AG08396 (cell line): Measurements from ENCODE around the gene CPT1A.
"Not testable (repeated sequence)": the region's sequence is repeated elsewhere in the genome, so short reads cannot be mapped to it uniquely, and the experiment has no call there.

ENCODE experiments used
- DNase-seq: peaks from one replicate; pipeline ENCODE4 v3.0.0; 2012; ENCODE audit warnings: low spot score, mixed read lengths

The CPT1A gene

GRCh38 chr11:68841718-68842426 is at the start of gene CPT1A:
Gene CPT1A (minus strand): TSS chr11:68841916. CDS start chr11:68815474, 26,442 bp downstream.
- peak; percentile 94 for DNase-seq

- DNase-seq = peak; percentile 89
Observed at GRCh38 chr11:68890490-68891231, 48.9 kb upstream of the CPT1A start.

DNA sequence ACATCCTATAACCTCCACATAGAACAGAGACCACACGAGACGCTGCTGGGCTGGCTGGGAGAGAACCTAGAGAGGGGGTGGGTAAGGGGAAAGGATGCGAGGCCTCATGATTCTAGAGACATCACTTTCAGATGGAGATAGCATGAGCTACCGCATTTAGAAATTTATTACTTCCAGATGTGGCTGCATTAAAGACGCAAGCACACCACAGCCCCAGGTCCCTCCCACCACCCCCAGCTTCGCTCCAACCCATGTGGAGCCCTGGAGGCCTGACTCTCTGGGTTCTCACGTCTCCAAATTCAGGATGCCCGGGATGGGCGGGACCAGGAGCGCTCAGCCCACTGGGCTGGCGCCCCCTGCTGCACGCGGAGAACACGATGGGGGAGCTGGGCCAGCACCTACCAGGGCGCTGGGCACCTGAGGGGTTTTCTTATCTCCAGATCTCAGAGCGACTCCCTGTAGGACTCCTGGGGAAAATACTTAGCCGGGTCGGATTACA is 48.3 kb upstream of the CPT1A start:
- peak; percentile 80 for DNase-seq

GRCh38 chr11:68884827-68885226 is 43.1 kb upstream of the CPT1A start:
- not testable (repeated sequence) for DNase-seq

DNA sequence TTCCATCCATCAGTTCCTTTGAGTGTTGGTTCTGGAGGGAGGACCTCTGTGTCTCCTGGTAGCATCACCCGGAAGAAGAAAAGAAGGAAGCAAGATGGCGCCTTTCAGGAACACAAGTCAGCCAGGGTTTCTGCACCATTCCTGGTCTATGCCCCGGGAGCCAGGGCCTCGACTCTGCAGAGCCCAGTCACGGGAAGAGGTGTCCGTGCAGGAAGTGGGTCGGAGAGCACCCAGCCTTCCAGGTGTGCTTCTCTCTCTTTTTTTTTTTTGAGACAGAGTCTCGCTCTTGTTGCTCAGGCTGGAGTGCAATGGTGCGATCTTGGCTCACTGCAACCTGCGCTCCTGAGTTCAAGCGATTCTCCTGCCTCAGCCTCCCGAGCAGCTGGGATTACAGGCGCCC is 40.7 kb upstream of the CPT1A start:
- no peak for DNase-seq

GRCh38 chr11:68881320-68881719 is 39.6 kb upstream of the CPT1A start:
- no peak for DNase-seq

- DNase-seq = no peak
Observed at GRCh38 chr11:68880851-68881250, 39.1 kb upstream of the CPT1A start.

DNA sequence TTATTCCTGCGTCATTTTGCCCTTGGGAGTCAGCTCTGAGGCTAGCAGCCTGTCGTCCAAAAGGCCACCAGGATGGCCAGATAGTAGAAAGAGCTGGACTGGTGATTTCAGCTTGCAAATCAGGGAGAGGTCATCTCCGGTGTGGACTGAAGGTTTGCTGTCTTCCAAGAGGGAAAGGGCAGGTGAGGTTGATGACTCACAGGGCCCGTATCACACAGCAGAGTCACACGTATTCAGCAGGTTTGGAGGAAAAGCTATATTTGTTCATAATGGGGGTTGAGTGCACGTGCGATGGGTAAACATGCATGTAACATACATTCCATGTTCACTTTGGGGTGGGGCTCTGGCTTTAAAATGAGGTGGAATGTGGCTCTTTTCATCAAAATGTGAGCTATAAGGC is 36.3 kb upstream of the CPT1A start:
- no peak for DNase-seq

GRCh38 chr11:68872216-68873003 is 30.7 kb upstream of the CPT1A start:
- DNase-seq = no peak

GRCh38 chr11:68870470-68870869 is 28.8 kb upstream of the CPT1A start:
- DNase-seq = no peak

DNA sequence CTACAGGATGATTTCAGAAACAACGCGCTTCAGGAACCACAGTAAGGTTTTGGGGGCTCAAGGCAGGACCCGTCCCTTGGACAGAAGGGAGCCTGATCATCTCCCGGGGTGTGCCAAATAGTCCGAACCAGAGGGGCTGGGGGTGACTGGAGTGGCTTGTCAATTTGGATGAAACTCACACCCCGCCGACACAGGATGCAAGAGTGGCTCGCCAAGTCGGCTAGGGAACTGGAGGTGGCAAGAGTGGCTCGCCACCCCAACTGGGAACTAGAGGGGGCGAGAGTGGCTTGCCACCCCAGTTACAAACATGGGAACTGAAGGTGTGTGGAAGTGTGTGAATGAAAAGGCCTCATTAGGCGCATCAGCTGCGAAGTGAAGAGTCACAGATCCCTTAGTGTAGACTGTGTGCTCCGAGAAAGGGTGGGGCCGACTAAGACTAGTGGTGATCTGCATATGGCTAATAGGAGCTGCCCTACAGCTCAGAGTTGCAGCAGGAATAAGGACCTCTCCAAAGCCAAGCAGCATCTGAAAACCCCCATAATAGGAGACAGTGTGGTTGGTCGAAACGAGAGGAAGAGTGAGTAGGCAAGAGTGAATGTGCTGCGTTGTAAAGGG is 26.6 kb upstream of the CPT1A start:
- no peak for DNase-seq

DNA sequence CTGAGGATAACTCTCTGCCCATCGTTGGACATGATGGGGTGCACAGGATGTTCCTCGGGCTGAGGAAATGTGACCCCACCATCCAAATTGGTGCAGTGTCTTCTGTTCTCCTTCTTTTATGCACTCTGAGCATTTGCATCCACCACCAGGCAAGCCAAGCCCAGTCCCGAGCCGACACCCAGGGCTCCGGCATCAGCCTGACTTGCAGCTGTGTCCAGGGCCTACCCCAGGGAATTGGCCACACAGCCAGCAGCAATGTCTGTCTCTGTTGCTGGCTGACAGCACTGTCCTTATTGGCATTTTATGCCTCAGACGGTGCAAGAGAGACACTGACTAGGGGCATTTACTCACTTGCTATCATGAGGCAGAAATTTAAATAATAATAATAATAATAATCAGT is 25.4 kb upstream of the CPT1A start:
- no peak for DNase-seq

GRCh38 chr11:68865241-68865640 is 23.5 kb upstream of the CPT1A start:
- DNase-seq = no peak

- DNase-seq = no peak
Observed at GRCh38 chr11:68863553-68864265, 22.0 kb upstream of the CPT1A start.

DNA sequence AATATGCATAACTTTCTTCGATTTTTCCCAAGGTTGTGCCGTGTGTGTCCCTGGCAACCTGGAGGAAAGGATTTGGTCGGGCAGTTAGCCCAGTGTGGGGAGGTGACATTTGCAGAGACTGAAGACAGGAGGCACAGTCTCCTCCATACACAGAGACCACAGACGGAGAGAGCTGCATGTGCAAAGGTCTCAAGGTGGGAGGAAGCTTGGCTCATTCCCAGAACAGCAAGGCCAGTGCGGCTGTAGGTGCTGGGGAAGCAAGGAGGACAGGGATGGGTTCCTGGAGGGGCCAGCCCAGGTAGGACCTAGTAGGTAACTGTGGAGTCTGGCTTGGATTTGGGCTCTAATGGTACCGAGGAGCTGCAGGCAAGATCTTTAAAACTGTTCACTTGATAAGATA is 20.7 kb upstream of the CPT1A start:
- DNase-seq = no peak

DNA sequence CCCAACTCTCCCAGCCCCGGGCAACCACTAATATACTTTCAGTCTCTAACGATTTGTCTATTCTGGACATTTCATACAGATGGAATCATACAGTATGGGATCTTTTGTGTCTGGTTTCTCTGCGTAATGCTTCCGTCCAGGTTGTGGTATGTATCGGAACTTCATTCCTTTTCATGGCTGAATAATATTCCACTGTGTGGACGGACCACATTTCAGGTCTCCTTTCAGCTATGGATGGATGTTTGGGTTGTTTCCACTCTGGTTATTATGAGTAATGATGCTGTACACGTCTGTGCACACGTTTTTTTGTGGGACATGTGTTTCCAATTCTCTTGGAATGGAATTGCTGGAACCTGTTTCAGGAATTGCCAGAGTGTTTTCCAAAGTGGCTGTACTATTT is 17.4 kb upstream of the CPT1A start:
- no peak for DNase-seq

DNA sequence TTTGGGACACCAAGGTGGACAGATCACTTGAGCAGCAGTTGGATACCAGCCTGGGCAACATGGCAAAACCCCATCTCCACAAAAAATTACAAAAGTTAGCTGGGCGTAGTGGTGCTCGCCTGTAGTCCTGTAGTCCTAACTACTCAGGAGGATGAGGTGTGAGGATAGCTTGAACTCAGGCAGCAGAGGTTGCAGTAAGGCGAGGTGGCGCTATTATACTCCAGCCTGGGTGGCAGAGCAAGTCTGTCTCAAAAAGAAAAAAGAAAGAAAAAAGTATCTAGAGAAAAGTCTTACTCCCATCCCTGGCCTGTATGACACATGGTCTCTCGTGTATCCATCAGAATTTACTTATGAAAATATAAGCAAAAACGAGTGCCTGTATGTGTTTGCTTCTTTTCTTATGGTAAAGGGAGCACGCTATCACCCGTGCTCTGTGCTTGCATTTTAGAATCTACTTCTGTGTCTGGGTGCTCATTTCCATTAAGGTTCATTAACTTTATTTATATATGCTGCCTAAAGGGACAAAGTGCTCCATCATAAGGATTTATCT is 15.4 kb upstream of the CPT1A start:
- DNase-seq = no peak

- not testable (repeated sequence) for DNase-seq
Observed at GRCh38 chr11:68856425-68857030, 14.8 kb upstream of the CPT1A start.

DNA sequence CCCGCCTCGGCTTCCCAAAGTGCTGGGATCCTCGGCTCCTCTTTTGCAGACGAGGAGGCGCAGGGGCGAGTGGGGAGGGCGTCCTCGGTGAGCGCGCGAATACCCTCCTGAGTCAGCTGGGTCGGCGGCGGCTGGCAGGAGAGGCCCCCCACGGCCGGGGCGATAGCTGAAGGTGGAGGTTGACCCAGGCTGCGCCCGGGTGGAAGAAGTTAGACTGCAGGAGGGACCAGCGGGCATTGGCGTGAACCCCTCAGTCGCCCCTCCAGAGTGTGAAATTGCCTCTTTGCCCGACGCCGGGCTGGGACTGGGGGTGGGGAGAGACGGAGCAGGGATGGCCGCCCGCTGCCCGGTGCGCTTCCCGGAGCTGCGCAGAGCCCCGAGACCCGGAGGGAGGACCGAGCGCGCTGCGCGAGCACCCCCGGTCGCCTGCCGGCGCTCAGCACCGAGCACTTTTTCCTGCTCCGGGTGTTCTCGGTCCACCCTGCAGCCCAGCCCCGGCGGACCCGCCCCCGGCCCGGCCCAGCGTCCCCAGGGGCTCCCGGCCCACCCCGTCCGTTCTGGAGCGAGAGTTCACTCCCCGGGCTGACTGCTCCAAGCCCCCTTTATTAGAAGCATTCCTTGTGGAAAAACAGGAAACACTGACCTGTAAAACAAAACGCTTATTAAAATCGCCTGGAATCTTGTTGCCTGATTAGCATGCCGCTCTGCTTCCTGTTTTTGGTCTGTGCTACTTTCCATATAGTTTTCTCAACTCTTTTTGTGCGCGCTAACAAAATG is 13.7 kb upstream of the CPT1A start:
- peak; percentile 63 for DNase-seq
